GM18519 (cell line): Measurements from ENCODE around the gene PLEKHN1.
"Not testable (repeated sequence)": the region's sequence is repeated elsewhere in the genome, so short reads cannot be mapped to it uniquely, and the experiment has no call there.

Experiments
- ATAC-seq: cut with Tn5 transposase; IDR thresholded peaks from one replicate; pipeline ENCODE4 v1.9.1; 2021; ENCODE audit warnings: mild to moderate bottlenecking, moderate library complexity; ENCODE audit not compliant: unreplicated experiment, low FRiP score

Gene PLEKHN1

DNA sequence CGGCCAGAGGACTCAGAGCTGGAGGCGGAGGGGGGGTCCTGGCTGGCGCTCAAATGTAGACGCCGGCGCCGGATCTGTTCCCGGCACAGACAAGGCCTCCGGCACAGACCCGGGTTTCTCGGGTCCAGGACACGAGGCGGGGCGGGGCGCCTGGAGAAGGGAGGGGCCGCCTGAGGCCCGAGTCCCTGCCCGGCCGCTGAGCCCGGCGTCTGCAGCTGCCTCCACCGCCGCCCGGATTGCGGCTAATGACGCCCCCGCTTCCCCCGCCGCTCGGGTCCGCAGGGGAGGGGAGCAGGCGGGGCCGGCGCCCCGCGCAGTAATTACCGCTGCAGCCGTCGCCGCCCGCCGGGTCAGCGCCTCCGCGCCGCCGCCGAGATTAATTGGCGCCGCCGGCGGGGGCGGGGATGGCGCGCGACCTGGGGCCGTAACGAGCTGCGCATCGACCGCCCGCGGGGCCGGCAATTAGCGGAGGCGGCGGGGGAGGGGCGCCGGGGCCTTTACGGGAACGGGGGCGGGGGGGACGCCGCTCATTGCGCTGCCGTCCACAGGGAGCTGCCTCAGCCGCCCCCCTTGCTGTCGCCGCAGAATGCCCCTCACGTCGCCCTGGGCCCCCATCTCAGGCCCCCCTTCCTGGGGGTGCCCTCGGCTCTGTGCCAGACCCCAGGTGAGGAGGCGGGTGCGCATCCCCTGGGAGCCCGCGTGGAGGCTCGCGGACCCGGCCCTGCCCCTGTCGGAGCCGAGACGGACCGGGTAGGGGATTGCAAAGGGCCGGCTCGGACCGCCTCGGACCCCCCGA is 24.5 kb upstream of the PLEKHN1 start:
- ATAC-seq = no peak

DNA sequence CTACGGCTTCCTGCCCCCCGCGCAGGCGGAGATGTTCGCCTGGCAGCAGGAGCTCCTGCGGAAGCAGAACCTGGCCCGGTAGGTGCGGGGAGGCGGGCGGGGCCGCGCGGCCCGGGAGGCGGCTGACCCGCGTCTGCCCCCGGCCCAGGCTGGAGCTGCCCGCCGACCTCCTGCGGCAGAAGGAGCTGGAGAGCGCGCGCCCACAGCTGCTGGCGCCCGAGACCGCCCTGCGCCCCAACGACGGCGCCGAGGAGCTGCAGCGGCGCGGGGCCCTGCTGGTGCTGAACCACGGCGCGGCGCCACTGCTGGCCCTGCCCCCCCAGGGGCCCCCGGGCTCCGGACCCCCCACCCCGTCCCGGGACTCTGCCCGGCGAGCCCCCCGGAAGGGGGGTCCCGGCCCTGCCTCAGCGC is 23.9 kb upstream of the PLEKHN1 start:
- ATAC-seq = no peak

DNA sequence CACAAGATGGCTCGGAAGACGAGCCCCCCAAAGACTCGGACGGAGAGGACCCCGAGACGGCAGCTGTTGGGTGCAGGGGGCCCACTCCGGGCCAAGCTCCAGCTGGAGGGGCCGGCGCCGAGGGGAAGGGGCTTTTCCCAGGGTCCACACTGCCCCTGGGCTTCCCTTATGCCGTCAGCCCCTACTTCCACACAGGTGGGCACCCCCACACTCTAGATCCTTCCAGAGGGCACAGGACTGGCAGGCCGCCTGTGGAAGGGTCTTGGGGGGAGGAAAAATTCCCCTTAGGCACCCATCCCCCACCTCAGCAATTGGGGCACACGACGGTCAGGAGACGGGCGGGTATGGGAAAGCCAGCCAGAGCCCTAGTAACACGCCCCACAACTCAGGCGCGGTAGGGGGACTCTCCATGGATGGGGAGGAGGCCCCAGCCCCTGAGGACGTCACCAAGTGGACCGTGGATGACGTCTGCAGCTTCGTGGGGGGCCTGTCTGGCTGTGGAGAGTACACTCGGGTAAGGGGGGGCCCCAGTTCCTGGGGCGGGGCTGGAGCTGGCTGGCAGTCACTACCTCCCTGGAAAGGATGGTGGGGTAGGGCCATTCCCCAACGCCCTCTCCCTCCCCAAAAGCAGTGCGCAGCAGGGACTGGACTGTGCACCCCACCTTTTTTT is 23.3 kb upstream of the PLEKHN1 start:
- ATAC-seq = no peak

DNA sequence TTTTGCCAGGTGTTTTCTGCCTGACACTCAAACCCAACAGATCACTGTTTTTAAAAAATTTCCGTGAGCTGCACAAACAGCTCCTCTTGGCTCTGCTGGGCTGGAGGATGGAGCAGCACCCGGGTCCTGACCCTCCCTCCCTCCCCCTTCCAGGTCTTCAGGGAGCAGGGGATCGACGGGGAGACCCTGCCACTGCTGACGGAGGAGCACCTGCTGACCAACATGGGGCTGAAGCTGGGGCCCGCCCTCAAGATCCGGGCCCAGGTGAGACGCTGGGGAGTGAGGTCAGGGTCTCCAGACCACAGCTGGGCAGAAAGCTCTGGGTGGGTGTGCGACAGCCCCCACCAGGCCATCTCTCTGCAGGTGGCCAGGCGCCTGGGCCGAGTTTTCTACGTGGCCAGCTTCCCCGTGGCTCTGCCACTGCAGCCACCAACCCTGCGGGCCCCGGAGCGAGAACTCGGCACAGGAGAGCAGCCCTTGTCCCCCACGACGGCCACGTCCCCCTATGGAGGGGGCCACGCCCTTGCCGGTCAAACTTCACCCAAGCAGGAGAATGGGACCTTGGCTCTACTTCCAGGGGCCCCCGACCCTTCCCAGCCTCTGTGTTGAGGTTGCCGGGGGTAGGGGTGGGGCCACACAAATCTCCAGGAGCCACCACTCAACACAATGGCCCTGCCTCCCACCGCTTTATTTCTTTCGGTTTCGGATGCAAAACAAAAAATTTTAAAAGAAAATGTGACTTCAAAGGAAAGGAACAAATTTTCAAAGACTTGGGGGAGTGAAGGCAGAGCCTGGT is 22.5 kb upstream of the PLEKHN1 start:
- ATAC-seq = no peak

DNA sequence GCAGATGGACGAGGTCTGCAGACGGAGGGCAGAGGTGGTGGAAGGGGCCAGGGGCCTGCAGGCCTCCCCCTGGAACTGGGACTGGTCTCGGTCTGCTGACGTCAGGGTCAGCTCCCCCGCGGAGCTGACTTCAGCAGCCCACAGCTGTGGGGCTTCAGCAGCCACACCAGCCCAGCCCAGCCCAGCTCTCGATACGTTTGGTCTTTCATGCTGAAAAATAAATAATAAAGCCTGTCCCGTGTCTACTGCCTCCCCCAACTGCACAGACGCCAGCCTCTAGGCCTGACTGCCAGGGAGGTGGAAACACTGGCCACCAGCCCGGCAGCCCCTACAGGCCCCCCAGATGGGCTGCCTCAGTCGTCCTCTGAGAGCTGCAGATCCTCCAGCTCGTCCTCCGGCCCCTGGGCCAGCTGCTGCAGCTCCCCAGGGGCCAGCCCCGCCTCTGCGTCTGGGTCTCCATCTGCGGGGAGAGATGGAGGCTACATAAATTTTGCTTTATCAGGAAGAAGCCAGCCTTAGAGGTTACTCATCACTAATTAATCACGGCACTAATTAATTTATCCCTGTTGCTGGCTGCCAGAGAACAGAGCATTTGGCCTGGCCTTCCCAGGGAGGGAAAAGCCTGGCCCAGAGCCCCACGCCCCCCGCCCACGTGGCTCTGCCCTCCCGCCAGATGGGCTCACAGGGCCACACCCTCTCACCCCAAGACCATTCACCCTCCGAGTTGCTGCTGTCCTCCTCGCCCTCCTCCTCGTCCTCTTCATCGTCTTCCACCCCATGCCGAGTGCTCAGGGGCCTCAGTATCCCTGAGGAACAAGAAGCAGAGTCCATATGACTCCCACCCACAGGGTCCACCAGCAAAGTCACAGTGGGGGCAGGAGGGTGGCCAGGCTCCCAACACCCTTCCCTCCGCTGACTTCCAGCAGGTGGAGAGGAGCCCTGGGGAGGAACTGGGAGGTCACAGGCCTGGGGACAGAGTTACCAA is 21.6 kb upstream of the PLEKHN1 start:
- ATAC-seq = no peak

DNA sequence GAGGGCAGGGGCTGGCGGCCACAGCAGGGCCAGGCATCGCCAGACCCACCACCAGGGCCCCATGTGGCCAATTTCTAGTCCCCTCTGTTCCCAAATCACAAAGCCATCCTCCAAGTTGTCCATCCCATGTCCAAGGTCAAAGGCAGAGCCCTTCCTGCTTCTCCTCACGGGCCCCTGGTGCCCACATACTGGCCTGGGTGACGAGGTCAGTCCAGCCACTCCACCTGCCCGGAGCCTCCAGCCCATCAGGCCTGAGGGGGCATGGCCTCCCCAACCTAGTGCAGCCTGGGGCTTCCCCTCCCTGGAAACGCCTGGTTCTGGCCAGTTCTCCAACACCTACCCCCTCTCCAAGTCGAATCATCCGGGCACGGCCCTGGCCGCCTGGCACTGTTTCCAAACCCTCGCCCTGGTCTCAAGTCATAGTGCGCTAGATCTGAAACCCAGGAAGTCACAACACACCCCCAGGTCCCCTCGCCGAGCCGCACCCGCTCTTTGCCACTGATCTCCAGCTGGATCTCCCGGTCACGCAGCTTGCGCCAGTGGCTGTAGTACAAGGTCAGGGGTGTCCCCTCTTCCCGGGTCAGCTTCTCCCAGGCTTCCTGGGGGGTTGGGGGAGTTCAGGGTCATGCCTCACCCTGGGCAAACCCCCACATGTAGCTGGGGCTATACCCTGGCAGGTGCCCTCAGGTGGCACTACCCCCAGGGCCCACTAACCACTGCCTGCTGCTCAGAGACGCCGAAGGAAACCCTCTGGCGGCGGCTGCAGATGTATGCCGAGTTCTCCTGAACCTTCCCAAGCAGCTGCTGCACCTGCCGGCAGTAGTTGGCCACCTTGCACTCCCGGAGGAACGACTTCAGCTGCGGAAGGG is 20.4 kb upstream of the PLEKHN1 start:
- no peak for ATAC-seq

DNA sequence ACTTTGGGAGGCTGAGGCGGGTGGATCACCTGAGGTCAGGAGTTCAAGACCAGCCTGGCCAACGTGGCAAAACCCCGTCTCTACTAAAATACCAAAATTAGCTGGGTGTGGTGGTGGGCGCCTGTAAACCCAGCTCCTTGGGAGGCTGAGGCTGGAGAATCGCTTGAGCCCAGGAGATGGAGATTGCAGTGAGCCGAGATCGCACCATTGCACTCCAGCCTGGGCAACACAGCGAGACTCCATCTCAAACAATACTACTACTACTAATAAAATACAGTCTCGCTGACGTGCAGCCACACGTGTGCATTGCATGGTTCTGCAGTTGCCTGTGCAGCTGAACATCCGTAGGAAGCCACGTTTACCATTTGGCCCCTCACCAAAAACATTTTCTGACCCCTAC is 19.5 kb upstream of the PLEKHN1 start:
- not testable (repeated sequence) for ATAC-seq

DNA sequence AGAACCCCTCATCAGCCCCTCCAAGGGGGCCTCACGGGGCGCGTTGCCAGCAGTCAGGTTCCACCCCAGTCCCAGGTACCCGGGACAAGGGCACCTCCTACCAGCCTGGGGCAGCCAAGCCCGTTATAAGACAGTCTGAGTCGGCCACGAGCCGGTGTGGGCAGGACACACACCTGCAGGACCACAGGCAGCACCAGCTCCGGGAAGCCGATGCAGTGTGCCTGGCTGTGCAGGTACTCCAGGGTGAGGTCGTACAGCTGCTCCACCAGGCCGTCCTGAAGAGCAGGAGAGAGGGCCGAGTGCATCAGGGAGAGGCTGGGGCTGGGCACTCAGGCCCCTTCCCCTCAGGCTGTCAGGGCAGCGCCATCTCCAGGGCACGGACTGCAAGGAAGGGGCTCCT is 18.3 kb upstream of the PLEKHN1 start:
- no peak for ATAC-seq

DNA sequence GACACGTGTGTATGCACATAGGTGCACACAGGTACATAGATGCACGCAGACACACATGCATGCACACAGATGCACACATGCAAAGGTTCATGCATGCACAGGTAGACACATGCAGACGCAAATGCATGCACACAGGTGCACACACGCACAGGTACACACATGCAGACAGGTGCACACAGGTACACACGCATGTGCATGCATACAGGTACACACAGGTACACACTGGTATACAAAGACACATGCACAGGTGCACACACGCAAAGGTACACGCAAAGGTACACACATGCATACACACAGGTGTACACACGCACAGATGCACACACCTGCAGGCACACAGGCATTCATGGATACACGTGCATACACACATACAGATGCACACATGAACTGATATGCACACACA is 16.0 kb upstream of the PLEKHN1 start:
- no peak for ATAC-seq

DNA sequence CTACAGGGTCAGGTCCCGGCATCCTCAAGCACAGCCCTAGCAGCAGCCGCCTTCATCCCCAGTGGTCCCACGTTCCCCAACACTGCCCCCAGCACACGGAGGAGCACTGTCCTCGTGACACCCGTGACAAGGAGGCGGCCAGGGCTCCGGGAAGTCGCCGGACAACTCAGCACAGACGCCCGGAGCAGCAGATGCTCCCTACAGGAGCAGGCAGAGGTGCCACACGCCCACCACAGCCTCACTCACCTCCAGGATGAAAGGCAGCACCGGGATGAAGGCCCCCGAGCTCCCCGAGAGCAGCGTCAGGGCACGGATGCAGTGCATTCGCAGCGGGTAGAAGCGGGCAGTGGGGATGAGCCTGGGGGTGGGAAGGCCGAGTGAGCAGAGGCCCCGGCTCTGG is 15.4 kb upstream of the PLEKHN1 start:
- no peak for ATAC-seq

DNA sequence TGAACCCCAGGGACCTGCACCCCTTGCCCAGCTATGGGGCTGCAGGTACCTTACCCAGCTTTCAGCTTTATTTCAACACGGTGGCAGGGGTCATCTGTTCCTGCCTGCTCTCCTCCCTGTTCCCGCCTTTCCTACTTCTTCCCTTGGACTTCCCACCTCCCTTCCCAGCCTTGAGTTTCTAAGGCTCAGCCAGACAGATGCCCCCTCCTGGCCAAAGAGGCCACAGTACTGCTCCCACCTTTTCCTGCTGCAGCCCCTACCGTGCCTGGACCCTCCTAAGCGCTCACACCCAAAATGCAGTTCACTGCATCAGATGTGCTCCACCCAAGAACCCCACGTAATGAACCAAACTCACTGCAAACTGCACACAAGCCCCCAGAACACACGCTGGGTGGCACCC is 14.9 kb upstream of the PLEKHN1 start:
- ATAC-seq = no peak

DNA sequence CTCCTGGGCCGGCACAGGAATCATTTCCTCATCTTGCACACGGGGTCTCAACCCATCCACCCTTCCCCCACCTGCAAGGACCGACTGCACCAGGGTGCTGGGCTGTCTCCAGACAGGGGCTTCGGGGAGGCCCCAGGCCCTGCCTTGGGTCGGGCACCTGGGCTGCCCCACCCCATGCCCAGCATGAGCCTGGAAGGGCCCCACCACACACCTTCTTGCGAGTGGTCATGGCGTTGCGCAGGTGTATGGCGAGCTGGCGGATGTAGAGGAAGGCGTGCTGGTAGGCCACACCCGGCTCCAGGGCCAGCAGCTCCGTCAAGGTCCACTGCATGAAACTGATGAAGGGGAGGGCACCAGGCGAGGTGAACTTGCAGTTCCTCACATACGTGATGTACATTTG is 14.1 kb upstream of the PLEKHN1 start:
- no peak for ATAC-seq

DNA sequence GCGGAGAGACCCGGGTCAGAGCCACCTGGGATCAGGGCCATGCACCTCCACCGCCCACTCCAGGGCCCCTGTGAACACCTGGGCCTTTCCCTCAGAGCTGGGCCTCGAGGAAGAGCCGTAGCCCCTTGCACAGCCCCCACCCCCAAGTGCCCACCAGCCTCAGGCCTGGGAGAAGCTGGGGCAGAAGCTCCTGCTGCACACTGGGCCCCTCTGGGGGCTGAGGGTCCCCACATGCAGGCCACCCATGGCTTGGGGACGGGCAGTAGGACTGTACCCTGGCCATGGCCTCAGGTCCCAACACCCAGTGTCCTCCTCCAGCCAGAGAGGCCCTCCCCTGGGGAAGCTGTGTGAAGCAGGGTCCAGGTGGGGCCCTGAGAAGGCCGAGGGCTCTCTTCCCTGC is 13.7 kb upstream of the PLEKHN1 start:
- no peak for ATAC-seq

DNA sequence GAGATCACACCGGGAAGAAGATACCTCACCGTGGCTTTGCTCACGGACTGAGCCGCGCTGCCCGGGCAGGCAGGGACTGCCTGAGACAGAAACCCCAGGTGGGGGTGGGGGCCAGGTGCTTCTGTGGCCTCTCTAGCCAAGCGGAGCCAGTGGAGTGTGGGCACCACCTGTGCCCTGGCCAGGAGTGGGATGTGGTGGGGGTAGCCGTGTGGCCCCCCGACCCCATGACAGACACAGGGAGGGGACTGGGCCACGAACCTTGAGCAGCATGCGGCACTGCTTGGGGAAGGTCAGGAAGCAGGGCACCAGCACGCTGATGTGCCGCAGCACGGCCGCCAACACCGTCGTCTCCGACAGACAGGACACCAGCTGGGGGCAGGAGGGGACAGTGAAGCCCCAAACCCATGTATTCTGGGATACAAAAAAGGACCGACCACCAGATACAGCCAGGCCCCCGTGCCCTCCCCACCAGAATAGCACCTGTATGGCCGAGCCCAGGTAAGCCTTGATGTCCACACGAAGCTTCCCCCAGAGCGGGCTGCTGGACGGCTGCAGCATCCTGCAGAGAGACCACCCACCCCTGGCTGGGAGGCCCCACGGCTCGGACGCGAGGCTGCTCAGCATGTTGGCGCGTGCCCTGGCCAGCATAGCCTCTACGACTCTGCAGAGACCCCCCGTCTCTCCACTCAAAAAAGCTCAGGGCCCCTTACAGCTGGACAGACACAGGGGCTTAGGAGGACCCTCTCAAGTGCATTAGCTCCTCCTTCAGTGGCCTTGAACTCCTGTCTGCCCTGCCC is 12.6 kb upstream of the PLEKHN1 start:
- no peak for ATAC-seq

DNA sequence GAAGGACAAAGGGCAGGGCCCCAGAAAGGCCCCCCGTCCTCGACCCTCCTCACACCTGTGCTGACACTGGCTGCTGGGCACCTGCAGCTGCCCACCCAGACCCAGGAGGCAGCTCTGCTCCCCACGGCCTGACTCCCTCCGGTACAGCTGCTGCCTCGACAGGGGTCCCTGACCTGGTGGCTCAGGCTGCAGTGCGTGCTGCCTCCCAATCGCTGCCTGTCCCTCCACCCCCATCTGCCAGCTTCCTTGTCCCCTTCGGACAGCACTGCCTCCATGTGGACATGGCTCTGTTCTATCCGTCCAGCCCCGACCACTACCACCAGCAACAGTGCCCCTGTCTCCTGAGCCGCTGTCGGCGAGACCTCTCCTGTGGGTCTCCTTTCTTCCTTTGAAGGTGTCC is 11.4 kb upstream of the PLEKHN1 start:
- no peak for ATAC-seq

DNA sequence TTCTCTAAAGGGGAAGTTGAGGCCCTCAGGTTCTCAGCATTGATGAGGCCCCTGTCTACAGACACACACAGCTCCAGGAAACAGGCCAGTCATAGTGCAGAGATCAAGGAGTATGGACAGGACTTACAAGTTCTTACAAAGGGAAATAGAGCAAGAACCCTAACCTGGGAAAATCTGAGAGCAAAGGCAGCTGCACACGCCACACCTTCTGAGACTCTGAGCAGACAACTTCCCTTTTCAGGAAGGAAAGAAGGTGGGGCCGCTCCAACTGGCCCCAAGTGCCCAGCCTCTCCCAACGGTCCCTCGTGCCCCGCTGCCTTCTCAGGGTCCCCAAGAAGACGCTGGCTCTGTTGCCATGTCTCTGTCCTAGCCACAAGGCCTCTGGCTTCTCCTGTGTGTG is 10.8 kb upstream of the PLEKHN1 start:
- ATAC-seq = no peak

DNA sequence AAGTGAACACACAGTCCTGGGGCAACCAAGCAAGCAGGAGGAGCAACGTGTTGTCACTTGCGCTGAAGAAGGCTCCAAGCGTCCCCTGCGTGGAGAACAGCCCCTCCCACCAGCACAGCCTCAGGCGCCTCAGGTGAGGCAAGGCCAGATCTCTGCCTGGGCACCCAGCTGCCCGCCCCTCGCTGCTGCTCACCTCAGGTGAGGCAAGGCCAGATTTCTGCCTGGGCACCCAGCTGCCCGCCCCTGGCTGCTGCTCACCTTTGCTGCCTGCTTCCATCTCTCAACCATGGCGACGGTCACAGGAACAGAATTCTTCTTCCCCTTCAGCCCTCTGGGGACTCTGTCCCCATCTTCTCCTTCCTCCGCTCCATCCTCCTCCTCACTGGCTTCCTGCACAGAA is 9.6 kb upstream of the PLEKHN1 start:
- no peak for ATAC-seq
